Measurements from ENCODE around the gene ATAD3A.

Gene ATAD3A

DNA sequence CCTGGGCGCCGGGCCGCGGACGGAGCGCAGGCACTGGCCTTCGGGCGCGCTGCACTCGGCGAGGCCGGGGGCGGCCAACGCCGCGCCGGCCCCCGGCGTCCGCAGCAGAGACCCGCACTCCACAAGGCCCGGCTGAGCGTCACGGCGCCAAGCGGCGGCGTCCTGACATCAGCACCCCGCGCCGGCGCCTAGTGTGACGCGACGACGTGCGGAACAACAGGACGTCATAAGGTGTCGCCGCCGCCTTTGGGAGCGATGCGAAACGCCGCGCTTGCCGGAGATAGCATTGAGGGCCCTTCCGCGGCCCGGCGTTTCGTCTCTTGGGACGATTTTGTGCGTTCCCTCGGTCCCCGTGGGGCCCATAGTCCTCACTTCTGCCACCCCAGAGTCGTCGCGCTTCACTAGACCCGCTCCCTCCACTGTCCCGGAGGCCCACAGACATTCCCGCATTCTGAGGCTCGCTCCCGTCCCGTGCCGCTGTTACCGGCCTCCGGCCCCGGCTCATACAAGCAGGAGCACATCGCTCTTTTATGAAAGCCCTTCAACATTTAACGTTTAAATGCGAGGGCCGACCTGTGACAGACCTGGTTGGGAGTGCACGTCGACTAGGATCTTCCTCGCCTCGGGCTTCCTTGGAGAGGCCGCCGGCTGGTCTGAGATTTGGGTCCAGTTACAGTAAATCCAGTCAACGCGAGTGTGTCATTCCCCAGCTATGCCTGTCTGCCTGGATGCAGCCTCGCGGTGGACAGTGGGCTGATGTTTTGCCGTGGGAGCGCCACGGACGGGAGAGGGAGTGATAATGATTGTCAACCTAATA lies 63.0 kb downstream of the ATAD3A start, which contains the start of gene SSU72 (continued):
- TF ChIP-seq, protein P1, sequence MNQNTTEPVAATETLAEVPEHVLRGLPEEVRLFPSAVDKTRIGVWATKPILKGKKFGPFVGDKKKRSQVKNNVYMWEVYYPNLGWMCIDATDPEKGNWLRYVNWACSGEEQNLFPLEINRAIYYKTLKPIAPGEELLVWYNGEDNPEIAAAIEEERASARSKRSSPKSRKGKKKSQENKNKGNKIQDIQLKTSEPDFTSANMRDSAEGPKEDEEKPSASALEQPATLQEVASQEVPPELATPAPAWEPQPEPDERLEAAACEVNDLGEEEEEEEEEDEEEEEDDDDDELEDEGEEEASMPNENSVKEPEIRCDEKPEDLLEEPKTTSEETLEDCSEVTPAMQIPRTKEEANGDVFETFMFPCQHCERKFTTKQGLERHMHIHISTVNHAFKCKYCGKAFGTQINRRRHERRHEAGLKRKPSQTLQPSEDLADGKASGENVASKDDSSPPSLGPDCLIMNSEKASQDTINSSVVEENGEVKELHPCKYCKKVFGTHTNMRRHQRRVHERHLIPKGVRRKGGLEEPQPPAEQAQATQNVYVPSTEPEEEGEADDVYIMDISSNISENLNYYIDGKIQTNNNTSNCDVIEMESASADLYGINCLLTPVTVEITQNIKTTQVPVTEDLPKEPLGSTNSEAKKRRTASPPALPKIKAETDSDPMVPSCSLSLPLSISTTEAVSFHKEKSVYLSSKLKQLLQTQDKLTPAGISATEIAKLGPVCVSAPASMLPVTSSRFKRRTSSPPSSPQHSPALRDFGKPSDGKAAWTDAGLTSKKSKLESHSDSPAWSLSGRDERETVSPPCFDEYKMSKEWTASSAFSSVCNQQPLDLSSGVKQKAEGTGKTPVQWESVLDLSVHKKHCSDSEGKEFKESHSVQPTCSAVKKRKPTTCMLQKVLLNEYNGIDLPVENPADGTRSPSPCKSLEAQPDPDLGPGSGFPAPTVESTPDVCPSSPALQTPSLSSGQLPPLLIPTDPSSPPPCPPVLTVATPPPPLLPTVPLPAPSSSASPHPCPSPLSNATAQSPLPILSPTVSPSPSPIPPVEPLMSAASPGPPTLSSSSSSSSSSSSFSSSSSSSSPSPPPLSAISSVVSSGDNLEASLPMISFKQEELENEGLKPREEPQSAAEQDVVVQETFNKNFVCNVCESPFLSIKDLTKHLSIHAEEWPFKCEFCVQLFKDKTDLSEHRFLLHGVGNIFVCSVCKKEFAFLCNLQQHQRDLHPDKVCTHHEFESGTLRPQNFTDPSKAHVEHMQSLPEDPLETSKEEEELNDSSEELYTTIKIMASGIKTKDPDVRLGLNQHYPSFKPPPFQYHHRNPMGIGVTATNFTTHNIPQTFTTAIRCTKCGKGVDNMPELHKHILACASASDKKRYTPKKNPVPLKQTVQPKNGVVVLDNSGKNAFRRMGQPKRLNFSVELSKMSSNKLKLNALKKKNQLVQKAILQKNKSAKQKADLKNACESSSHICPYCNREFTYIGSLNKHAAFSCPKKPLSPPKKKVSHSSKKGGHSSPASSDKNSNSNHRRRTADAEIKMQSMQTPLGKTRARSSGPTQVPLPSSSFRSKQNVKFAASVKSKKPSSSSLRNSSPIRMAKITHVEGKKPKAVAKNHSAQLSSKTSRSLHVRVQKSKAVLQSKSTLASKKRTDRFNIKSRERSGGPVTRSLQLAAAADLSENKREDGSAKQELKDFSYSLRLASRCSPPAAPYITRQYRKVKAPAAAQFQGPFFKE (tag by site-specific recombination; IDR thresholded peaks at IDR 0.05; ENCODE audit: borderline replicate concordance): 0 out of 2 replicates have a peak, but pooled peaks have one; percentile 53
- TF ChIP-seq SCRT1 (tag by site-specific recombination; IDR thresholded peaks at IDR 0.05; ENCODE audit: borderline replicate concordance) (no peak), ZNF214 (tag by site-specific recombination; IDR thresholded peaks at IDR 0.05; ENCODE audit: borderline replicate concordance) (no peak), BCL11B (tag by site-specific recombination; IDR thresholded peaks at IDR 0.05; ENCODE audit: low read depth) (no peak), ZNF324 (tag by site-specific recombination; IDR thresholded peaks at IDR 0.05) (peak; percentile 58), KLF9 (tag by site-specific recombination; IDR thresholded peaks at IDR 0.05; ENCODE audit: low read depth) (0 out of 2 replicates have a peak, but pooled peaks have one; percentile 14), ZNF629 (tag by site-specific recombination; IDR thresholded peaks at IDR 0.05) (peak; percentile 99), ZNF416 (tag by site-specific recombination; IDR thresholded peaks at IDR 0.05) (no peak), ZNF792 (tag by site-specific recombination; IDR thresholded peaks at IDR 0.05) (0 out of 2 replicates have a peak, but pooled peaks have one; percentile 57), ZNF791 (tag by site-specific recombination; IDR thresholded peaks at IDR 0.05) (no peak), ZNF610 (tag by site-specific recombination; IDR thresholded peaks at IDR 0.05; ENCODE audit: borderline replicate concordance) (0 out of 2 replicates have a peak, but pooled peaks have one; percentile 56), ZNF785 (tag by site-specific recombination; IDR thresholded peaks at IDR 0.05) (no peak), ZNF19 (tag by site-specific recombination; IDR thresholded peaks at IDR 0.05; ENCODE audit: low read depth) (no peak), ZNF76 (tag by site-specific recombination; IDR thresholded peaks at IDR 0.05; ENCODE audit: borderline replicate concordance, low read depth) (peak; percentile 78; the same call in 1 of the 2 replicates), ZNF112 (tag by site-specific recombination; IDR thresholded peaks at IDR 0.05) (no peak), ZNF626 (tag by site-specific recombination; IDR thresholded peaks at IDR 0.05) (no peak), ZBTB21 (tag by site-specific recombination; IDR thresholded peaks at IDR 0.05) (peak; percentile 98), ZNF670 (tag by site-specific recombination; IDR thresholded peaks at IDR 0.05; ENCODE audit: low read depth) (no peak), ZBTB7A (tag by site-specific recombination; IDR thresholded peaks at IDR 0.05; ENCODE audit: low read depth) (no peak), ZNF623 (tag by site-specific recombination; IDR thresholded peaks at IDR 0.05) (no peak), ZNF561 (tag by site-specific recombination; IDR thresholded peaks at IDR 0.05; ENCODE audit: borderline replicate concordance) (peak; percentile 21; the same call in 1 of the 2 replicates), KLF17 (tag by site-specific recombination; IDR thresholded peaks at IDR 0.05) (peak; percentile 65; the same call in 1 of the 2 replicates), ZNF184 (tag by site-specific recombination; IDR thresholded peaks at IDR 0.05) (no peak), ZNF155 (tag by site-specific recombination; IDR thresholded peaks at IDR 0.05) (no peak), ZNF292 (tag by site-specific recombination; IDR thresholded peaks at IDR 0.05; ENCODE audit: borderline replicate concordance, low read depth) (no peak), ZNF473 (tag by site-specific recombination; IDR thresholded peaks at IDR 0.05) (no peak), ZNF202 (tag by site-specific recombination; IDR thresholded peaks at IDR 0.05; ENCODE audit: borderline replicate concordance) (no peak), ZNF514 (tag by site-specific recombination; IDR thresholded peaks at IDR 0.05) (no peak)
- TF ChIP-seq, protein P2, sequence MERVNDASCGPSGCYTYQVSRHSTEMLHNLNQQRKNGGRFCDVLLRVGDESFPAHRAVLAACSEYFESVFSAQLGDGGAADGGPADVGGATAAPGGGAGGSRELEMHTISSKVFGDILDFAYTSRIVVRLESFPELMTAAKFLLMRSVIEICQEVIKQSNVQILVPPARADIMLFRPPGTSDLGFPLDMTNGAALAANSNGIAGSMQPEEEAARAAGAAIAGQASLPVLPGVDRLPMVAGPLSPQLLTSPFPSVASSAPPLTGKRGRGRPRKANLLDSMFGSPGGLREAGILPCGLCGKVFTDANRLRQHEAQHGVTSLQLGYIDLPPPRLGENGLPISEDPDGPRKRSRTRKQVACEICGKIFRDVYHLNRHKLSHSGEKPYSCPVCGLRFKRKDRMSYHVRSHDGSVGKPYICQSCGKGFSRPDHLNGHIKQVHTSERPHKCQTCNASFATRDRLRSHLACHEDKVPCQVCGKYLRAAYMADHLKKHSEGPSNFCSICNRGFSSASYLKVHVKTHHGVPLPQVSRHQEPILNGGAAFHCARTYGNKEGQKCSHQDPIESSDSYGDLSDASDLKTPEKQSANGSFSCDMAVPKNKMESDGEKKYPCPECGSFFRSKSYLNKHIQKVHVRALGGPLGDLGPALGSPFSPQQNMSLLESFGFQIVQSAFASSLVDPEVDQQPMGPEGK (tag by site-specific recombination; IDR thresholded peaks at IDR 0.05): no peak
- TF ChIP-seq, protein P3, sequence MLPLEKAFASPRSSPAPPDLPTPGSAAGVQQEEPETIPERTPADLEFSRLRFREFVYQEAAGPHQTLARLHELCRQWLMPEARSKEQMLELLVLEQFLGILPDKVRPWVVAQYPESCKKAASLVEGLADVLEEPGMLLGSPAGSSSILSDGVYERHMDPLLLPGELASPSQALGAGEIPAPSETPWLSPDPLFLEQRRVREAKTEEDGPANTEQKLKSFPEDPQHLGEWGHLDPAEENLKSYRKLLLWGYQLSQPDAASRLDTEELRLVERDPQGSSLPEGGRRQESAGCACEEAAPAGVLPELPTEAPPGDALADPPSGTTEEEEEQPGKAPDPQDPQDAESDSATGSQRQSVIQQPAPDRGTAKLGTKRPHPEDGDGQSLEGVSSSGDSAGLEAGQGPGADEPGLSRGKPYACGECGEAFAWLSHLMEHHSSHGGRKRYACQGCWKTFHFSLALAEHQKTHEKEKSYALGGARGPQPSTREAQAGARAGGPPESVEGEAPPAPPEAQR (tag by site-specific recombination; IDR thresholded peaks at IDR 0.05): no peak
